Mammary epithelial cell (primary cell): ENCODE data around the gene CNTNAP2.

Experiments
- CTCF ChIP-seq, 2 donors: IDR thresholded peaks in 1 of 2; conservative IDR thresholded peaks in 1 of 2; 2 replicates each; pipeline ENCODE4 v1.5.1; 2011 to 2012; ENCODE audit warnings: inconsistent platforms in 2 of 2, low read length in 2 of 2, mild to moderate bottlenecking in 2 of 2, control low read depth in 1 of 2, low read depth in 1 of 2; ENCODE audit not compliant: insufficient read depth in 1 of 2; ENCODE audit errors: extremely low read depth in 1 of 2
- EZH2 ChIP-seq: IDR thresholded peaks from 2 replicates; pipeline ENCODE4 v1.6.1; 2012; ENCODE audit warnings: low read length, inconsistent platforms, borderline replicate concordance

DNA sequence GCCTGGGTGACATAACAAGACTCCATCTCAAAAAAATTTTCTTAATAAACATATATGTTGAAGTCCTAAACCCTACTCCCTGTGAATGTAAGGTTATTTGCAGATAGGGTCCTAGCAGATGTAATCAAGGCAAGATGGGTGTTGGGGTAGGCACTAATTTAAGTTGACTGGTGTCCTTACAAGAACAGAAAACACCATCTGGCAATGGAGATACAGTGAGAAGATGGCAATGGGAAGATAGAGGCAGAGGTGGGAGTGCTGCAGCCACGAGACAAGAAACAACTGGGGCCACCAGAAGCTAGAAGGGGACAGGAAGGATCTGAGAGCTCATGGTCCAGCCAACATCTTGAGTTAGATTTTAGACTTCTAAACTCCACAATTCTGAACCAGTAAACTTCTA, 606.4 kb downstream of the CNTNAP2 start:
- no peak for TF ChIP-seq CTCF (conservative IDR thresholded peaks at IDR 0.05 in 1 of 2, IDR thresholded peaks at IDR 0.05 in 1 of 2; ENCODE audit: extremely low read depth in 1 of 2, insufficient read depth in 1 of 2, low read depth in 1 of 2, low read length in 2 of 2)
- TF ChIP-seq EZH2: no peak
